Osteocyte (in vitro differentiated cells): ENCODE data around the gene TBC1D17. TPM values are rescaled to one million over a fixed set of nuclear protein-coding genes. Genes with fewer than 3 reads are reported as not detected.

Source experiments
- DNase-seq: peaks from one replicate; pipeline ENCODE4 v3.0.0; 2021; ENCODE audit warnings: mixed read lengths; ENCODE audit not compliant: unreplicated experiment; ENCODE audit errors: extremely low spot score
- H3K27ac Mint-ChIP-seq: one replicate; pipeline ENCODE4 v1.8.0; 2021; ENCODE audit warnings: mild to moderate bottlenecking, mixed read lengths; ENCODE audit not compliant: unreplicated experiment
- H3K27me3 Mint-ChIP-seq: one replicate; pipeline ENCODE4 v1.8.0; 2021; ENCODE audit warnings: mixed read lengths; ENCODE audit not compliant: unreplicated experiment
- H3K36me3 Mint-ChIP-seq: one replicate; pipeline ENCODE4 v1.8.0; 2021; ENCODE audit warnings: mixed read lengths; ENCODE audit not compliant: unreplicated experiment
- H3K4me1 Mint-ChIP-seq: one replicate; pipeline ENCODE4 v1.8.0; 2021; ENCODE audit warnings: mixed read lengths; ENCODE audit not compliant: unreplicated experiment
- H3K4me3 Mint-ChIP-seq: one replicate; pipeline ENCODE4 v1.8.0; 2021; ENCODE audit warnings: mild to moderate bottlenecking, moderate library complexity, mixed read lengths; ENCODE audit not compliant: unreplicated experiment
- H3K9me3 Mint-ChIP-seq: one replicate; pipeline ENCODE4 v1.8.0; 2021; ENCODE audit warnings: mixed read lengths; ENCODE audit not compliant: unreplicated experiment
- CTCF ChIP-seq: fragments of 200-600 bp; sonication (generic); IDR thresholded peaks from 2 replicates; pipeline ENCODE4 v1.5.0; 2021; ENCODE audit warnings: antibody characterized with exemption, mild to moderate bottlenecking, moderate library complexity
- total RNA-seq: library from RNA; stranded (reverse); gene quantifications from 2 replicates; pipeline ENCODE4 v1.2.1, GENCODE V29; 2021

TBC1D17 gene
- total RNA-seq, 1 donor from 2014 or later = 71.9 TPM

GRCh38 chr19:49892716-49893115, 15.2 kb downstream of the TBC1D17 start:
- Mint-ChIP-seq H3K36me3 (no peaks in the 10 kb centered on the region), H3K4me3 (no peak overlapping the region), H3K9me3 (no peaks in the 10 kb centered on the region), H3K4me1 (peaks cover 14% of the 10 kb centered on the region), H3K27ac (no peak overlapping the region), H3K27me3 (peaks cover 6% of the 10 kb centered on the region)
- DNase-seq = no peak
- no peak for TF ChIP-seq CTCF

GRCh38 chr19:49894011-49894664, 16.6 kb downstream of the TBC1D17 start:
- no peak for TF ChIP-seq CTCF
- DNase-seq = no peak
- no peak overlapping the region for H3K27ac Mint-ChIP-seq
- peaks cover 6% of the 10 kb centered on the region for H3K27me3 Mint-ChIP-seq
- H3K36me3 Mint-ChIP-seq = no peaks in the 10 kb centered on the region
- no peaks in the 10 kb centered on the region for H3K9me3 Mint-ChIP-seq
- H3K4me1 Mint-ChIP-seq = peaks cover 16% of the 10 kb centered on the region
- H3K4me3 Mint-ChIP-seq = no peak overlapping the region

GRCh38 chr19:49894879-49895565, 17.5 kb downstream of the TBC1D17 start:
- Mint-ChIP-seq H3K27me3 (peaks cover 6% of the 10 kb centered on the region), H3K36me3 (no peaks in the 10 kb centered on the region), H3K4me3 (no peak overlapping the region), H3K4me1 (peaks cover 13% of the 10 kb centered on the region), H3K9me3 (no peaks in the 10 kb centered on the region), H3K27ac (no peak overlapping the region)
- DNase-seq = no peak
- no peak for TF ChIP-seq CTCF

GRCh38 chr19:49895566-49896297, 18.2 kb downstream of the TBC1D17 start:
- TF ChIP-seq CTCF = no peak
- H3K36me3 Mint-ChIP-seq = no peaks in the 10 kb centered on the region
- no peak for DNase-seq
- H3K4me1 Mint-ChIP-seq = peaks cover 10% of the 10 kb centered on the region
- no peak overlapping the region for H3K27ac Mint-ChIP-seq
- peaks cover 6% of the 10 kb centered on the region for H3K27me3 Mint-ChIP-seq
- H3K9me3 Mint-ChIP-seq = no peaks in the 10 kb centered on the region
- no peak overlapping the region for H3K4me3 Mint-ChIP-seq
